Activated CD8-positive, alpha-beta memory T cell treated with anti-CD3 and anti-CD28 coated beads, Interleukin-2, amount 50 U/mL, for 24 hours (primary cell): Measurements from ENCODE around the gene MFSD12.

Experiments
- DNase-seq: peaks from one replicate; pipeline ENCODE4 v3.0.0-alpha.2; 2020; ENCODE audit errors: extremely low read depth

The MFSD12 gene

GRCh38 chr19:3555653-3556422, 1.5 kb downstream of the MFSD12 start:
- DNase-seq: no peak

- DNase-seq: no peak
These were observed 2.9 kb downstream of the MFSD12 start for GRCh38 chr19:3554254-3555083.

GRCh38 chr19:3551792-3552095, 5.6 kb downstream of the MFSD12 start:
- DNase-seq: no peak

DNA sequence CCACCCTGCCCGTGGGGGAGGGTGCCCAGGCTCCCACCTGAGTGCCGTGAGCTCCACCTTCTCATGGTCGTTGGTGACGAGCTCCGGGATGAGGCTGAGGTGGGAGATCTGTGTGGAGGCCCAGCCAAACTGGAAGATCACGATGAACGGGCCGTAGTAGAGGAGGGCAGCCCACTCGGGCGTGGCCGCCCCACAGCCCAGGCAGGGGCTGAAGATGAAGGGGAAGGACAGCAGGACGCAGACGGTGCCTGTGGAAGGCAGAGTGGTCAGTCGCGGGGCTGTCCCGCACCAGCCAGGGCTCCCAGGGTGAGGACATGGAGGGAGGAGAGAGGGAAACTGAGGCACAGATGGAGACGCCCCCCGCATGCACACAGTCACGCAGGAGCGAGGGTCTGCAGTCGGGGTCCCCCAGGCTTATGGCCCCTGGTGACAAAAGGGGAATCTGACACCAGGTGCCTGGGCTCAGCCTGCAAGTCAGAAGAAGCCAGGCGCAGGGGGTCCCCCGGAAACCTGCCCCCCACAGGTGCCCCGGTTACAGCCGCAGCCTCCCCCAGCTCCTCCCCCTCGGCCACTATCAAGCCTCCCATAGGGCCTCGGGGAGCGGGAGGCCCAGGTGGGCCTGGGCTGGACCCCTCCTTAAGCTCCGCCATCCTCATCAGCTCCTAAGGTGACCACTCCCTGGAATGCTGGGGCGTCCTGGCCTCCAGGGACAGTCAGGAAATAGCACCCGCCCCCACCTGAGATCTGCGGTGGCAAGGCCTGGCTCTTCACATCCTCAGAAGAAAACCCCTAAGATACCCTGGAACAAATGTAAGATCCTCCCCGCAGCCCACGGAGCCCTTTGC, 6.2 kb downstream of the MFSD12 start:
- DNase-seq: no peak

DNA sequence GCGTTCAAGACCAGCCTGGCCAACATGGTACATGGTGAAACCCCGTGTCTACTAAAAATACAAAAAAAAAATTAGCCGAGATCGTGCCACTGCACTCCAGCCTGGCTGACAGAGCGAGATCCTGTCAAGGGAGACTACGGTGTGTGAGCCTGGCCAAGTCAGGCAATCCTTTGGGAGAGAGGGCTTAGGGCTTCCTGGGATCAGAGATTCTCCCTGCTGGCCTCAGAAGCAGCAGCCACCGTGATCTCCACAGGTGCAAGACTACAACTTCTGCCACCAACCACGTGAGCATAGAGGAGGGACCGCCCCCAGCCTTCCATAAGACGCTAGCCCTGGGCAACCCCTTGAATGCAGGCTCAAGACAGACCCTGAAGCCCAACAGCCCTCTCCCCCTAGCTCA, 7.6 kb downstream of the MFSD12 start:
- no peak for DNase-seq

GRCh38 chr19:3548606-3549005, 8.8 kb downstream of the MFSD12 start:
- no peak for DNase-seq

DNA sequence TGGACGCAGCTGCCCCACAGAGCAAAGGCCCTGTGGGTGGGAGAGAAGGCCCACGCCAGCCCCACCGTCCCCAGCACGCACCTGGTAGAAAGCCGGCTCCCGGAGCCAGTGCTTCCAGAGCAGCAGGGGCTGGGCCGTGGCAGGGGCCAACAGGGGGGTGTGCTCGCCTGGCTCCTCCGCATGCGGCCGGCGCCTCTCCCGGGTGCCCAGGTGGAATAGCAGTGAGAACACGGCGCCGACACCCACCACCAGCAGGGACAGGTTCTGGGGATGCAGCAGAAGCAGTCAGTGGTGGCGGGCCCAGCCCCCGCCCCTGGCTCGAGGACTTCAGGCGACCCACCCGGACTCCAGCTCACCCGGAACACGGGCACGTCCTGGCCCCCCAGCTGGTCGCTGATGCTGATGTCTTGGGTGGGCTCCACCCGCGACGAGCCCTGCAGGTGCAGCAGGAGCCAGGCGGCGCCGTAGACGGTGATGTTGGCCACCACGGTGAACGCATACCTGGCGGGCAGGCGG, 9.6 kb downstream of the MFSD12 start:
- no peak for DNase-seq

DNA sequence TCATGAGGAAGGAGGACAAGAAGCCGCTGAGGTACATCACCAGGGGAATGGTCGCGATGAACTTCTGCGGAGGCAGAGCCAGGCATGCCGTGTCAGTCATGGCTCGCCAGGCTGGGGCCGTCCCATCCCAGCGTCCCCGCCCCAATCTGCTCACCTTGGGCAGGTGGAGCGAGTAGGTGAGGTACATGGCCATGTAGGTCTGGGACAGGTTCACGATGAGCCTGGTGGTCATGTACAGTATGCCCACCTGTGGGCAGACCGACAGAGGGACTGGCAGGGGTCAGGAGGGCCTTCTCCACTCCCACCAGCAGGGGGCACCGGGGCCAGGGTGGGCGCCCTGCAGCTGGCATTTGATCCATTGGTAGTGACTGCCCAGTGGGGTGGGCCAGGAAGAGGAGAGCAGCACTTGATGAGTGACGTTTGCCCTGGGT, 10.1 kb downstream of the MFSD12 start:
- no peak for DNase-seq

- no peak for DNase-seq
These were observed 11.3 kb downstream of the MFSD12 start for GRCh38 chr19:3546119-3546518.

DNA sequence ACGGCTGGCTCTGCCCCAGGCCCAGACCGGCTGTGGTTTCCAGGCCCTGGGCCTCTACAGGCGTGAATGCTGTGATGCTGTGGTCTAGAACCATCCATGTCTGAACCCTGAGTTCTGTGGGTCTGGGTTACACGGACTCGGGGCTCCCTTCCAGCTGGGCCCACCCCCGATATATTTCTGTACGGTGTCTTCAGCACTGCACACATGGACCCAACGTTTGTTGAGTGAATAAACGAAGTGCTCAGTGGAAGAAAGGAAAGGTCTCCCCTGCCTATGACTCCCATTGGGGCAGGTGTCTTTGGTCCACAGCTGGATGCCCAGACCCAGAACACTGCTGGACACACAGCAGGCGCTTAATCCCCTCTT, 11.7 kb downstream of the MFSD12 start:
- no peak for DNase-seq

- peak; percentile 53 for DNase-seq
These were observed 12.4 kb downstream of the MFSD12 start for GRCh38 chr19:3544742-3545668.

DNA sequence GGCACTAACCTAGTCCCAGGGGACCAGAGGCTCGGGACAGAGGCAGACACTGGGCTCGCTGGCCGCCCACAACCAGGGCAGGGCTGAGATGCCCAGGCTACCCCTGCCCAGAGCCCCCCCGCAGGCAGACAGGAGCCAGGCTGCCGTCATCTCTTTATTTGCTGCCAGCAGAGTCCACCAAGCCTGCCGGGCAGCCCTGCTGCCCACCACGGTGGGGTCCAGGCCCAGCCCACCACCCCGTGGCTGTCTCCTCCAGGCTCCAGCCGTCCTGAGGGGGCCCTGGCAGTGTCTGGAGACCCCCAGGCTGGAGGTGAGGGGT, 13.4 kb downstream of the MFSD12 start:
- no peak for DNase-seq

GRCh38 chr19:3543150-3544057, 14.0 kb downstream of the MFSD12 start:
- DNase-seq: no peak

- DNase-seq: no peak
These were observed 17.6 kb downstream of the MFSD12 start for GRCh38 chr19:3539756-3540118.

- no peak for DNase-seq
These were observed 18.2 kb downstream of the MFSD12 start, which contains the start of gene TEKTIP1 for GRCh38 chr19:3538965-3539755. Gene TEKTIP1 (plus strand): TSS chr19:3539174. CDS start chr19:3539178, 4 bp downstream.

- no peak for DNase-seq
These were observed 19.0 kb downstream of the MFSD12 start for GRCh38 chr19:3538258-3538929.

- DNase-seq: no peak
These were observed 19.7 kb downstream of the MFSD12 start for GRCh38 chr19:3537438-3538240.

GRCh38 chr19:3537101-3537437, 20.3 kb downstream of the MFSD12 start:
- no peak for DNase-seq
